Body of pancreas (tissue), 4 donors: ENCODE results near the gene C22orf15. TPM values are rescaled to one million over a fixed set of nuclear protein-coding genes. Genes with fewer than 3 reads are reported as not detected.

Experiments
- ATAC-seq: fragments of 150-250 bp; one replicate; pipeline ENCODE4 v1.9.1; 2016
- DNase-seq, 4 donors: peaks; one replicate each; pipeline ENCODE4 v3.0.0-alpha.2; 2019
- H3K27ac ChIP-seq, 4 donors: fragments of 200-600 bp; sonication (generic); 1 replicate in 3 of 4; 2 replicates in 1 of 4; pipeline versions ENCODE4 v1.5.1 to v1.6.1; 2016 to 2019; ENCODE audit warnings: mild to moderate bottlenecking in 1 of 4, mixed read lengths in 1 of 4, moderate library complexity in 1 of 4
- H3K27me3 ChIP-seq, 2 donors: fragments of 200-600 bp; sonication (generic); one replicate each; pipeline ENCODE4 v1.6.0; 2016; ENCODE audit warnings: mild to moderate bottlenecking in 1 of 2
- H3K36me3 ChIP-seq, 2 donors: fragments of 200-600 bp; sonication (generic); replicated peaks in 1 of 2; 2 replicates each; pipeline ENCODE4 v1.5.1; 2016; ENCODE audit warnings: low read depth in 2 of 2; ENCODE audit not compliant: insufficient read depth in 1 of 2
- H3K4me1 ChIP-seq: fragments of 200-600 bp; sonication (generic); one replicate; pipeline ENCODE4 v1.6.0; 2016
- H3K4me3 ChIP-seq, 2 donors: fragments of 200-600 bp; sonication (generic); 1 replicate in 1 of 2; 2 replicates in 1 of 2; pipeline ENCODE4 v1.5.1; 2016 to 2019
- H3K9me3 ChIP-seq, 3 donors: fragments of 200-600 bp; sonication (generic); 1 replicate in 2 of 3; 2 replicates in 1 of 3; pipeline ENCODE4 v1.5.1; 2016
- CTCF ChIP-seq, 7 experiments: fragments of 450-650 bp in 4 of 7; fragments of 200-600 bp in 3 of 7; sonication (generic) in 3 of 7; IDR thresholded peaks; one replicate each; pipeline ENCODE4 v1.5.1; 2016 to 2019; ENCODE audit warnings: antibody characterized with exemption in 7 of 7
- POLR2A ChIP-seq, 3 donors: fragments of 450-650 bp; IDR thresholded peaks; one replicate each; pipeline ENCODE4 v1.6.1; 2016; ENCODE audit warnings: antibody characterized with exemption in 3 of 3, mild to moderate bottlenecking in 2 of 3
- WGBS, 2 donors: methylation state at CpG; one replicate each; pipeline ENCODE4 v1.1.5; 2017; 5-methylcytosine and 5-hydroxymethylcytosine counted together
- intact Hi-C: fragments of 100-400 bp; cut with DNase I; formaldehyde crosslinking; loops from one replicate; pipeline ENCODE4 v1.15.1; 2023
- total RNA-seq, 2 donors: library from RNA; depleted of rRNA; stranded (reverse); fragments of >200 nt; gene quantifications; one replicate each; pipeline ENCODE4 v1.1.0, GENCODE V29; 2016

C22orf15 gene
- total RNA-seq, 2 donors from 2014 or later, result not detected

GRCh38 chr22:23781511-23782183 lies 18.9 kb downstream of the C22orf15 start:
- Histone ChIP-seq H3K4me1 (peaks cover 22% of the 10 kb centered on the region), H3K36me3 (no peaks in the 10 kb centered on the region), H3K9me3 (no peaks in the 10 kb centered on the region), H3K27ac (no peak overlapping the region), H3K4me3 (no peak overlapping the region), H3K27me3 (no peaks in the 10 kb centered on the region)
- intact Hi-C loops, result no loop called here
- TF ChIP-seq POLR2A (IDR thresholded peaks at IDR 0.05) (no peak), CTCF (IDR thresholded peaks at IDR 0.05) (no peak)
- 83 to 88% methylated on average over 7 to 14 of the region's 14 CpGs for WGBS, 2 donors
- no peak for ATAC-seq
- DNase-seq, result no peak

- Histone ChIP-seq H3K27me3 (no peaks in the 10 kb centered on the region), H3K4me3 (no peak overlapping the region), H3K36me3 (no peaks in the 10 kb centered on the region), H3K9me3 (no peaks in the 10 kb centered on the region), H3K4me1 (peaks cover 23% of the 10 kb centered on the region), H3K27ac (no peak overlapping the region)
- TF ChIP-seq POLR2A (IDR thresholded peaks at IDR 0.05) (no peak), CTCF (IDR thresholded peaks at IDR 0.05) (no peak)
- ATAC-seq, result no peak
- intact Hi-C loops, result no loop called here
- no peak for DNase-seq
- 88 to 92% methylated on average over 2 to 16 of the region's 16 CpGs for WGBS, 2 donors
Observed at GRCh38 chr22:23782252-23782651, 19.5 kb downstream of the C22orf15 start.

- TF ChIP-seq POLR2A (IDR thresholded peaks at IDR 0.05) (no peak), CTCF (IDR thresholded peaks at IDR 0.05) (no peak)
- intact Hi-C loops, result no loop called here
- DNase-seq (no peak), ATAC-seq (no peak)
- Histone ChIP-seq H3K27me3 (no peaks in the 10 kb centered on the region), H3K4me3 (no peak overlapping the region), H3K4me1 (peaks cover 25% of the 10 kb centered on the region), H3K27ac (no peak overlapping the region), H3K36me3 (no peaks in the 10 kb centered on the region), H3K9me3 (no peaks in the 10 kb centered on the region)
- 100% methylated on average over 1 of the region's 1 CpG; no CpG with 5 or more reads in 1 of the 2 donors for WGBS, 2 donors
Observed at GRCh38 chr22:23782703-23783102, 19.9 kb downstream of the C22orf15 start.

GRCh38 chr22:23783265-23784150 lies 20.7 kb downstream of the C22orf15 start:
- 50 to 82% methylated on average over 7 to 14 of the region's 15 CpGs for WGBS, 2 donors
- Histone ChIP-seq H3K4me3 (no peak overlapping the region), H3K27ac (peak overlapping the region in 2 of 4 donors; percentile 6 to 11)

More at GRCh38 chr22:23783265-23784150, 20.7 kb downstream of the C22orf15 start:
- ATAC-seq (no peak), DNase-seq (no peak)
- no peak for TF ChIP-seq POLR2A (IDR thresholded peaks at IDR 0.05)
- no peak for TF ChIP-seq CTCF (IDR thresholded peaks at IDR 0.05)
- Histone ChIP-seq H3K36me3 (no peaks in the 10 kb centered on the region), H3K27me3 (no peaks in the 10 kb centered on the region), H3K9me3 (no peaks in the 10 kb centered on the region), H3K4me1 (peaks cover 33% of the 10 kb centered on the region)
- intact Hi-C loops, result no loop called here
